Gastroesophageal sphincter (tissue), 3 donors: Measurements from ENCODE around the gene TAB2.

Experiments used
- POLR2A ChIP-seq, 2 donors: fragments of 450-650 bp; IDR thresholded peaks; one replicate each; pipeline ENCODE4 v1.6.1; 2017; ENCODE audit warnings: antibody characterized with exemption in 2 of 2, mild to moderate bottlenecking in 2 of 2, moderate library complexity in 1 of 2
- TF ChIP-seq, protein P1 (sequence below), 4 experiments: fragments of 200-600 bp in 2 of 4; fragments of 450-650 bp in 2 of 4; sonication (generic) in 1 of 4; IDR thresholded peaks; one replicate each; pipeline ENCODE4 v1.5.1; 2017 to 2019; ENCODE audit warnings: antibody characterized with exemption in 4 of 4, mild to moderate bottlenecking in 2 of 4, moderate library complexity in 2 of 4

DNA sequence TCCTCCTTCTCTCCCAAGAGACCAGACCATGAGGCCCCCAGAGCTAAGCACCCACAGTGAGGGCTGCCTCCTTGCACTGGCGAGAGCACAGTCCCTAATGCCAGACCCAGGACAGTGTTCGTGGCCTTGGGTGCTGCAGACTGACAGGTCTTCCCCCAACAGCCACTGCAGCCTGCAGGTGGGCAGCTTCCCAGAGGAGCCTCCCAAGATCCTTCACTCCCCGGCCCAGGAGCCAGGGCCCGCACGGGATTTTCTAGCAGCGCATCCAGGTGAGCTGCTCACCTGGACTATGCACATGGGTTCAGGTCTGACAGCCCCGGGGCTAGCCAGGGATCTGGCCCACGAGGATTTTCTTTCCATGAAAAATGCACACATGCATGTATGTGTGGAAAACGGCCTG lies 124.2 kb downstream of the TAB2 start:
- TF ChIP-seq, protein P1, sequence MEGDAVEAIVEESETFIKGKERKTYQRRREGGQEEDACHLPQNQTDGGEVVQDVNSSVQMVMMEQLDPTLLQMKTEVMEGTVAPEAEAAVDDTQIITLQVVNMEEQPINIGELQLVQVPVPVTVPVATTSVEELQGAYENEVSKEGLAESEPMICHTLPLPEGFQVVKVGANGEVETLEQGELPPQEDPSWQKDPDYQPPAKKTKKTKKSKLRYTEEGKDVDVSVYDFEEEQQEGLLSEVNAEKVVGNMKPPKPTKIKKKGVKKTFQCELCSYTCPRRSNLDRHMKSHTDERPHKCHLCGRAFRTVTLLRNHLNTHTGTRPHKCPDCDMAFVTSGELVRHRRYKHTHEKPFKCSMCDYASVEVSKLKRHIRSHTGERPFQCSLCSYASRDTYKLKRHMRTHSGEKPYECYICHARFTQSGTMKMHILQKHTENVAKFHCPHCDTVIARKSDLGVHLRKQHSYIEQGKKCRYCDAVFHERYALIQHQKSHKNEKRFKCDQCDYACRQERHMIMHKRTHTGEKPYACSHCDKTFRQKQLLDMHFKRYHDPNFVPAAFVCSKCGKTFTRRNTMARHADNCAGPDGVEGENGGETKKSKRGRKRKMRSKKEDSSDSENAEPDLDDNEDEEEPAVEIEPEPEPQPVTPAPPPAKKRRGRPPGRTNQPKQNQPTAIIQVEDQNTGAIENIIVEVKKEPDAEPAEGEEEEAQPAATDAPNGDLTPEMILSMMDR (IDR thresholded peaks at IDR 0.05) = no peak
- TF ChIP-seq POLR2A (IDR thresholded peaks at IDR 0.05) = no peak
